Activated naive CD4-positive, alpha-beta T cell treated with anti-CD3 and anti-CD28 coated beads, Interleukin-2, amount 10 ng/mL, durations not matched to agents 7 days and 5 days (primary cell): ENCODE data around the gene COL5A2.

Source experiments
- CTCF ChIA-PET: fragments of 350-600 bp; sonication (Branson Sonifier 250); formaldehyde crosslinking; loops from one replicate; lab custom pipeline; 2021; ENCODE audit warnings: antibody characterized with exemption; lab: Charles Lee
- DNase-seq: peaks from one replicate; pipeline ENCODE4 v3.0.0-alpha.2; 2020
- H3K27ac Mint-ChIP-seq: one replicate; pipeline ENCODE4 v1.8.0; 2021; ENCODE audit warnings: mild to moderate bottlenecking, moderate library complexity, mixed read lengths
- H3K27me3 Mint-ChIP-seq: one replicate; pipeline ENCODE4 v1.8.0; 2021; ENCODE audit warnings: mild to moderate bottlenecking, mixed read lengths
- H3K36me3 Mint-ChIP-seq: one replicate; pipeline ENCODE4 v1.8.0; 2021; ENCODE audit warnings: mixed read lengths
- H3K4me1 Mint-ChIP-seq: one replicate; pipeline ENCODE4 v1.8.0; 2021; ENCODE audit warnings: mixed read lengths
- H3K4me3 Mint-ChIP-seq: one replicate; pipeline ENCODE4 v1.8.0; 2021; ENCODE audit warnings: mild to moderate bottlenecking, moderate library complexity, mixed read lengths
- H3K9me3 Mint-ChIP-seq: one replicate; pipeline ENCODE4 v1.8.0; 2021; ENCODE audit warnings: mixed read lengths

COL5A2 gene

DNA sequence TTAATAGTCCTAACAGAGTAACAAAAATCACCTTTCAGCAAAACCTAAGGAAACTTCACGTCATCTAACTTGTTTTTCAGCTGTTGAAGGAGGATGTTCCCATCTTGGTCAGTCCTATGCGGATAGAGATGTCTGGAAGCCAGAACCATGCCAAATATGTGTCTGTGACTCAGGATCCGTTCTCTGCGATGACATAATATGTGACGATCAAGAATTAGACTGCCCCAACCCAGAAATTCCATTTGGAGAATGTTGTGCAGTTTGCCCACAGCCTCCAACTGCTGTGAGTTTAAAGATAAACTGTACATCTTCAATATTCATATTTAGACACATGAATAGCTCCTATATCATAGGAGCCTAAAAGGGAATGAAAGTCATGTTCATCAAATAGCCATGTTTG is 194.9 kb downstream of the COL5A2 start:
- DNase-seq = no peak
- no peaks in the 10 kb centered on the region for H3K36me3 Mint-ChIP-seq
- CTCF ChIA-PET = interaction anchor here (0.9 kb wide), 1 partner anchor 427 kb away, joined by 3 read pairs; no protein-coding TSS in a partner anchor

DNA sequence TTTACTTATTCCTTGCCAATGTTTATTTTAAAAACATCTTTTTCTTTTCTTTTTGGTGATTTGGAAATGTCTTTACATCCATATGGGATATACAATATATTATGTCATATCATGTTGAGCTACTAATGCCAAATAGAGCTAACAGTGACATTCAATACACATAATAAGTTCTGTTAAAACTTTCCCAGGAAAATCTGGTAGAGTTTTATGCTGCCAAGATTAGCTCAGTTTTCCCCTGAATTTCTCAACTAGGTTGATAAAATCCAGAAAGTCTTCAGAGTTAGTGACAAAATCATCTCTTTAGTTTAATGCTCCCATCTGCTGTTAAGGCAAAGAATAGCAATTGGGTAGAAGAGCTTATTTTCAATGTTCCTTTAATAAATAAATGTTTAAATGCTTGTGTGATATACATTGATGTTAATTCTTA is 195.5 kb downstream of the COL5A2 start:
- Mint-ChIP-seq H3K9me3 (no peaks in the 10 kb centered on the region), H3K4me1 (no peaks in the 10 kb centered on the region), H3K4me3 (no peak overlapping the region), H3K27me3 (no peaks in the 10 kb centered on the region), H3K27ac (no peak overlapping the region), H3K36me3 (no peaks in the 10 kb centered on the region)
- CTCF ChIA-PET = interaction anchor here (0.8 to 0.9 kb wide), 2 partner anchors 428 to 461 kb away, joined by 3 read pairs; no protein-coding TSS in a partner anchor
- DNase-seq = no peak

More for the DNA sequence above, 194.9 kb downstream of the COL5A2 start:
- H3K27me3 Mint-ChIP-seq = no peaks in the 10 kb centered on the region
- no peaks in the 10 kb centered on the region for H3K4me1 Mint-ChIP-seq
- no peak overlapping the region for H3K4me3 Mint-ChIP-seq
- no peaks in the 10 kb centered on the region for H3K9me3 Mint-ChIP-seq
- no peak overlapping the region for H3K27ac Mint-ChIP-seq

DNA sequence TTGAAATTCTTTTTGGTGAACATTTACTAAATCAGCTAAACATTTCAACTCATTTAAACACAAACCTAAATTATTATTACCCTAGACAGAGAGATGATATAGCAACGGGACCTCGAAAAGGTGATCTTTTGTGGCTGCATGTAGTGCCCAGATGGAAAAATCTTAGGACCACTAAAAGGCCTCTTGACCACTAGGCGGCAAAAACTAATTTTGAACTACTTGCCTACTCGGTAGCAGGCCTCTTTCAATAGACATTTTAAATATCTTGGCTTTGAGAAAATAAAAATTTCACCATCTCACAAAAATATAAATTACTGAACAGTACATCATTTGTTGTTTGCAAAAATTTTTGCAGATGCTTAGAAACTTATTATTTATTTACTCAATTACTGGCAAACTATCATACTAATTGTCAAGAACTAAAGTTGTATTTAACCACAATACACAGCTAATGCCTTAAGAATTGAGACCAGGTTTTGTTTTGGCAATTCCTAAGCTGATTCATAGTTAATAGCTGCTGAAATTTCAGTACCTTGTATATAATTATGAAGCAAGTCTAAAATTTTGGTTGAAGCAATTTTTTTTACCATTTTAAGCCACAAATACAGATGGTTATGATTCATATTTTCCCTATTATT is 196.0 kb downstream of the COL5A2 start:
- Mint-ChIP-seq H3K27ac (no peak overlapping the region), H3K36me3 (no peaks in the 10 kb centered on the region), H3K9me3 (no peaks in the 10 kb centered on the region), H3K4me1 (no peaks in the 10 kb centered on the region), H3K4me3 (no peak overlapping the region), H3K27me3 (no peaks in the 10 kb centered on the region)
- DNase-seq = no peak
- CTCF ChIA-PET = interaction anchor here (0.8 to 0.9 kb wide), 2 partner anchors 428 to 460 kb away, joined by 3 read pairs; no protein-coding TSS in a partner anchor
